SK-N-SH (cell line): ENCODE results near the gene ADCY7. TPM values are rescaled to one million over a fixed set of nuclear protein-coding genes. Genes with fewer than 3 reads are reported as not detected.

Experiments
- CTCF ChIA-PET: fragments of 300-600, 350-600 bp; formaldehyde crosslinking; extraction: SDS; loops from one replicate; lab custom pipeline; 2021; lab: Yijun Ruan, JAX
- POLR2A ChIA-PET: fragments of 350-600 bp; sonication (Branson Sonifier 250); formaldehyde crosslinking; extraction: SDS; loops from one replicate; lab custom pipeline; 2020; ENCODE audit warnings: antibody characterized with exemption, inconsistent platforms; lab: Yijun Ruan, JAX
- DNase-seq: peaks from one replicate; pipeline ENCODE4 v3.0.0; 2012
- H2AFZ ChIP-seq: fragments of 200-600 bp; sonication (generic); 2 replicates; pipeline ENCODE4 v1.8.1; 2016; ENCODE audit warnings: antibody characterized with exemption, mild to moderate bottlenecking, low read depth
- H3F3A ChIP-seq: fragments of 200-600 bp; sonication (generic); replicated peaks from 2 replicates; pipeline ENCODE3; 2016; ENCODE audit warnings: antibody characterized with exemption, mild to moderate bottlenecking; ENCODE audit not compliant: insufficient read depth
- H3K27ac ChIP-seq, 2 experiments: fragments of 200-500 bp in 1 of 2; fragments of 200-600 bp in 1 of 2; sonication (Bioruptor generic) in 1 of 2; sonication (generic), shearing (Covaris generic) in 1 of 2; 2 replicates each; pipeline versions ENCODE4 v1.5.1 to v1.6.1; 2014 to 2016; ENCODE audit warnings: low read depth in 2 of 2, inconsistent platforms in 1 of 2, low read length in 1 of 2, mild to moderate bottlenecking in 1 of 2, mixed read lengths in 1 of 2
- H3K27me3 ChIP-seq: fragments of 200-600 bp; sonication (generic), shearing (Covaris generic); 2 replicates; pipeline ENCODE4 v1.6.1; 2016; ENCODE audit warnings: mixed run types; ENCODE audit not compliant: insufficient read depth
- H3K36me3 ChIP-seq, 2 experiments: fragments of 200-500 bp in 1 of 2; fragments of 200-600 bp in 1 of 2; sonication (Bioruptor generic) in 1 of 2; sonication (generic) in 1 of 2; replicated peaks in 1 of 2; 2 replicates each; pipeline versions ENCODE3 to v1.5.1; 2014 to 2016; ENCODE audit warnings: low read length in 1 of 2, mild to moderate bottlenecking in 1 of 2; ENCODE audit not compliant: insufficient read depth in 2 of 2, control insufficient read depth in 1 of 2
- H3K4me1 ChIP-seq, 2 experiments: fragments of 200-500 bp in 1 of 2; fragments of 200-600 bp in 1 of 2; sonication (Bioruptor generic) in 1 of 2; sonication (generic), shearing (Covaris generic) in 1 of 2; 2 replicates each; pipeline versions ENCODE4 v1.5.1 to v1.6.1; 2014 to 2016; ENCODE audit warnings: low read depth in 1 of 2, low read length in 1 of 2, mixed run types in 1 of 2; ENCODE audit not compliant: insufficient read depth in 2 of 2, control insufficient read depth in 1 of 2
- H3K4me2 ChIP-seq: fragments of 200-600 bp; sonication (generic), shearing (Covaris generic); 2 replicates; pipeline ENCODE4 v1.6.1; 2017; ENCODE audit warnings: mixed run types
- H3K4me3 ChIP-seq, 2 experiments: fragments of 200-500 bp in 1 of 2; fragments of 200-600 bp in 1 of 2; sonication (Bioruptor generic) in 1 of 2; sonication (generic), shearing (Covaris generic) in 1 of 2; 2 replicates each; pipeline versions ENCODE4 v1.5.1 to v1.8.1; 2014 to 2016; ENCODE audit warnings: low read depth in 2 of 2, inconsistent platforms in 1 of 2, low read length in 1 of 2, mild to moderate bottlenecking in 1 of 2, mixed read lengths in 1 of 2, moderate library complexity in 1 of 2
- H3K79me2 ChIP-seq: fragments of 200-600 bp; sonication (generic); 2 replicates; pipeline ENCODE4 v1.8.1; 2017; ENCODE audit warnings: mild to moderate bottlenecking; ENCODE audit not compliant: insufficient read depth
- H3K9ac ChIP-seq: fragments of 200-600 bp; sonication (generic); 2 replicates; pipeline ENCODE4 v1.6.1; 2017; ENCODE audit warnings: mixed run types
- H3K9me2 ChIP-seq: fragments of 200-600 bp; sonication (generic); 2 replicates; pipeline ENCODE4 v1.6.1; 2017; ENCODE audit warnings: mixed run types
- H3K9me3 ChIP-seq: fragments of 200-600 bp; sonication (generic); 2 replicates; pipeline ENCODE4 v1.6.1; 2017; ENCODE audit warnings: mixed run types, mild to moderate bottlenecking, moderate library complexity
- H4K20me1 ChIP-seq: fragments of 200-600 bp; sonication (generic); 2 replicates; pipeline ENCODE4 v1.6.1; 2017; ENCODE audit warnings: mild to moderate bottlenecking, mixed run types; ENCODE audit not compliant: insufficient read depth
- CHD2 ChIP-seq: fragments of 150-350 bp; IDR thresholded peaks from 2 replicates; pipeline ENCODE4 v1.6.1; 2018; ENCODE audit warnings: low read length; ENCODE audit not compliant: partially characterized antibody
- CTCF ChIP-seq: fragments of 200-600 bp; sonication (generic); IDR thresholded peaks from 2 replicates; pipeline ENCODE4 v1.6.1; 2017; ENCODE audit warnings: antibody characterized with exemption, mild to moderate bottlenecking, moderate library complexity
- ELF1 ChIP-seq: IDR thresholded peaks from 2 replicates; pipeline ENCODE4 v1.4.0; 2012
- EP300 ChIP-seq, 2 experiments: IDR thresholded peaks; 2 replicates each; pipeline versions ENCODE4 v1.4.0 to v1.6.1; 2012; ENCODE audit warnings: borderline replicate concordance in 1 of 2, low read depth in 1 of 2, low read length in 1 of 2
- GATA2 ChIP-seq: sonication (generic); formaldehyde crosslinking; IDR thresholded peaks from 2 replicates; pipeline ENCODE4 v1.5.0; 2020; ENCODE audit warnings: mild to moderate bottlenecking, missing genetic modification reagents
- IRF3 ChIP-seq: fragments of 150-350 bp; IDR thresholded peaks from 2 replicates; pipeline ENCODE4 v1.6.1; 2016; ENCODE audit warnings: mild to moderate bottlenecking, low read depth, low read length
- JUND ChIP-seq: IDR thresholded peaks from 2 replicates; pipeline ENCODE4 v1.4.0; 2012
- MEF2A ChIP-seq: IDR thresholded peaks from 2 replicates; pipeline ENCODE4 v1.4.0; 2012; ENCODE audit warnings: low read depth, borderline replicate concordance
- MXI1 ChIP-seq: IDR thresholded peaks from 2 replicates; pipeline ENCODE4 v1.6.1; 2012; ENCODE audit warnings: mild to moderate bottlenecking, low read depth, low read length, improper control_type of control experiment
- NFIC ChIP-seq: IDR thresholded peaks from 2 replicates; pipeline ENCODE4 v1.4.0; 2012; ENCODE audit warnings: borderline replicate concordance
- NRF1 ChIP-seq: IDR thresholded peaks from 2 replicates; pipeline ENCODE4 v1.6.1; 2012; ENCODE audit warnings: low read depth, mild to moderate bottlenecking, low read length
- RAD21 ChIP-seq: IDR thresholded peaks from 2 replicates; pipeline ENCODE4 v1.6.1; 2012; ENCODE audit warnings: mild to moderate bottlenecking, low read length
- RCOR1 ChIP-seq: fragments of 150-350 bp; IDR thresholded peaks from 2 replicates; pipeline ENCODE4 v1.6.1; 2017; ENCODE audit warnings: antibody characterized with exemption, low read length
- REST ChIP-seq: IDR thresholded peaks from 2 replicates; pipeline ENCODE4 v1.6.1; 2012; ENCODE audit warnings: mild to moderate bottlenecking, low read depth, low read length, moderate library complexity
- RFX5 ChIP-seq: IDR thresholded peaks from 2 replicates; pipeline ENCODE4 v1.6.1; 2012; ENCODE audit warnings: mild to moderate bottlenecking, improper control_type of control experiment, low read length
- RXRA ChIP-seq: IDR thresholded peaks from 2 replicates; pipeline ENCODE4 v1.4.0; 2012; ENCODE audit warnings: low read depth, mild to moderate bottlenecking, borderline replicate concordance
- USF2 ChIP-seq: fragments of 150-350 bp; IDR thresholded peaks from 2 replicates; pipeline ENCODE4 v1.6.1; 2017; ENCODE audit warnings: antibody characterized with exemption, low read length, low read depth, borderline replicate concordance
- ZBTB33 ChIP-seq: IDR thresholded peaks from 2 replicates; pipeline ENCODE4 v1.4.0; 2012; ENCODE audit warnings: low read depth, borderline replicate concordance
- WGBS: methylation state at CpG from one replicate; pipeline ENCODE4 v1.1.6; 2017; ENCODE audit warnings: low lambda C conversion rate; 5-methylcytosine and 5-hydroxymethylcytosine counted together
- polyA plus RNA-seq, 3 experiments: library from polyadenylated mRNA; depleted of rRNA; stranded (reverse); fragments of >200 nt; gene quantifications; 2 replicates each; pipeline ENCODE4 v1.2.3, GENCODE V29; 2012
- TF ChIP-seq, protein P1 (sequence below): IDR thresholded peaks from 2 replicates; pipeline ENCODE4 v1.4.0; 2012; ENCODE audit warnings: low read depth, borderline replicate concordance

ADCY7 gene
- polyA plus RNA-seq, 1 of the 3 experiments (the other 2 are of a cell fraction): 14.3 TPM

DNA sequence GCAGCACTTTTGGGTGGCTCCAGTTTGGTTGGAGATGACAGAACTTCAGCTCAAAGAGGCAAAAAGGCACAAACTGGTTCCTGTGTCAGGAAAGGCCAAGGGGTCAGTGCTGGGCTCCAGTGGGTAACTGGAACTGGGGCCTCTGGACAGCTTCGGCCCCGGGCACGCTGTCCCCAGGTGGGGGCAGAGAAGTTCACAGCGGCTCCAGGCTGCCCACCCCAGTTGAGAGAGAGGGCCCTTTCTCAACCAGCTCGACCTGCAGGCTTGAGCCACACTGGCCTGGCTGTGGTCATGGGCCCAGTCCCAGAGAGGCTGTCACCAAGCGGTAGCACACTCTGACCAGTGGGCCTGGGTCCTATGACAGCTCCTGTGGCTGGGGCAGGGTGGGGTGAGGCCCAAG is 24.5 kb downstream of the ADCY7 start (continued):
- TF ChIP-seq, protein P1, sequence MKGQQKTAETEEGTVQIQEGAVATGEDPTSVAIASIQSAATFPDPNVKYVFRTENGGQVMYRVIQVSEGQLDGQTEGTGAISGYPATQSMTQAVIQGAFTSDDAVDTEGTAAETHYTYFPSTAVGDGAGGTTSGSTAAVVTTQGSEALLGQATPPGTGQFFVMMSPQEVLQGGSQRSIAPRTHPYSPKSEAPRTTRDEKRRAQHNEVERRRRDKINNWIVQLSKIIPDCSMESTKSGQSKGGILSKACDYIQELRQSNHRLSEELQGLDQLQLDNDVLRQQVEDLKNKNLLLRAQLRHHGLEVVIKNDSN: no peak
- no peak for TF ChIP-seq RAD21
- TF ChIP-seq, all 33 proteins: peak for 0

DNA sequence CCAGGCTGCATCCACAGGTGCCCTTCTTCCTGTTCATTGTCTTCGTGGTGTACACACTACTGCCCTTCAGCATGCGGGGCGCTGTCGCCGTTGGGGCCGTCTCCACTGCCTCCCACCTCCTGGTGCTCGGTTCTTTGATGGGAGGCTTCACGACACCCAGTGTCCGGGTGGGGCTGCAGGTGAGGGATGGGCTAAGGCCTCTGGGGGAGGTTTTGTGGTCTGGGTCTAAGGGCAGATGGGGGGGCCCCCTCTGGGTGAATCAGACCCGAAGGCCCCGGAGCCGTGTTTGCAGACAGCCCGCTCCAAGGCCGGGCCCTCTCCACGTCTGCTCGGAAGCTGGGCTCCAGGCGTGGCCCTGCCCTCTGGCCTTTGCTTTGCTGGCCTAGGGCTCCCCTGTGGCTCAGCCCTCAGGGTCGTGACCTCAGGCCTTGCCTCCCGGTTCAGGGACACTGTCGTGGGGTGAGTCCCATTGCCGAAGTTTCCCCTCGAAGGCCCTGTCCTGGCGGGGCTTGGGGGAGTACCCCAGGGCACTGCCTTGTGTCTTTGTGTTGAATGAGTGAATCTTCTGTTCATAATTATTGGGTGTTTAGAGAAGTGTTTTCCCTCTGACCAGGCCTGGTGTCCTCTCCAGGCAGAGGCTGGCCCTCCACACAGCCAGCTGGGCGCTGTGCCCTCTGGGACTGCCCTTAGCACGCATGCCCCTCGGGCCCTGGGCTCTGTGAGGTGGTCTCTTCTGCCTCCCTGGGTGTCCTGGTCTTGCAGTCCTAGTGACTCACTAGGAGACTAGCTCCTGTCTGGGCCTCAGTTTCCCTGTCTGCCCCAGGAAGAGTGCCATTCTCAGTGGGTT is 25.6 kb downstream of the ADCY7 start:
- H3K27me3 ChIP-seq: no peaks in the 10 kb centered on the region
- no peak overlapping the region for H3K9ac ChIP-seq
- H2AFZ ChIP-seq: no peak overlapping the region
- no peaks in the 10 kb centered on the region for H3F3A ChIP-seq
- H3K27ac ChIP-seq: no peak overlapping the region
- H3K9me2 ChIP-seq: no peaks in the 10 kb centered on the region
- H3K4me2 ChIP-seq: no peak overlapping the region
- no peak for TF ChIP-seq ZBTB33
- TF ChIP-seq CHD2: no peak
- no peak for TF ChIP-seq RFX5
- no peak for TF ChIP-seq REST
- TF ChIP-seq NFIC: no peak
- no peak for TF ChIP-seq RXRA
- TF ChIP-seq CTCF: no peak
- no peak for TF ChIP-seq MEF2A
- no peak for TF ChIP-seq MXI1
- no peak for TF ChIP-seq ELF1
- TF ChIP-seq USF2: no peak
- TF ChIP-seq RCOR1: no peak
- no peak for TF ChIP-seq EP300 (IDR thresholded peaks at IDR 0.05; ENCODE audit: borderline replicate concordance in 1 of 2, low read depth in 1 of 2, low read length in 1 of 2)
- TF ChIP-seq NRF1: no peak
- no peak for TF ChIP-seq GATA2 (CRISPR knock-in tag)
- no peak for TF ChIP-seq JUND
- TF ChIP-seq IRF3: no peak
- no peaks in the 10 kb centered on the region; the same call in 1 of the 2 replicates for H3K79me2 ChIP-seq
- no peaks in the 10 kb centered on the region for H3K9me3 ChIP-seq
- peaks cover 0 to 5% of the 10 kb centered on the region in 2 experiments; a peak in 1 of 4 replicates for H3K4me1 ChIP-seq
- POLR2A ChIA-PET: no interaction called here
- DNase-seq: no peak
- no peak overlapping the region for H3K4me3 ChIP-seq
- CTCF ChIA-PET: interaction anchor here (0.8 kb wide), 1 partner anchor 24 kb away, joined by 3 read pairs; no protein-coding TSS in a partner anchor
- no peaks in the 10 kb centered on the region for H4K20me1 ChIP-seq
- peaks cover 0 to 2% of the 10 kb centered on the region in 2 experiments for H3K36me3 ChIP-seq
- WGBS: 91% methylated on average over 17 of the region's 26 CpGs
